HFF-Myc (cell line): ENCODE measurements around the gene HAND2.

ENCODE experiments used
- DNase-seq: peaks from one replicate; pipeline ENCODE4 v3.0.0-alpha.2; 2011; ENCODE audit warnings: low read depth; ENCODE audit errors: extremely low read depth
- H3K4me3 ChIP-seq: replicated peaks from 2 replicates; pipeline ENCODE4 v1.5.1; 2011; ENCODE audit warnings: low read depth, mild to moderate bottlenecking, control low read depth, low read length
- TF ChIP-seq, protein P1 (sequence below): IDR thresholded peaks from 2 replicates; pipeline ENCODE4 v1.5.1; 2012; ENCODE audit warnings: mild to moderate bottlenecking, low read depth, low read length, control low read depth; ENCODE audit errors: missing control alignments

The HAND2 gene

DNA sequence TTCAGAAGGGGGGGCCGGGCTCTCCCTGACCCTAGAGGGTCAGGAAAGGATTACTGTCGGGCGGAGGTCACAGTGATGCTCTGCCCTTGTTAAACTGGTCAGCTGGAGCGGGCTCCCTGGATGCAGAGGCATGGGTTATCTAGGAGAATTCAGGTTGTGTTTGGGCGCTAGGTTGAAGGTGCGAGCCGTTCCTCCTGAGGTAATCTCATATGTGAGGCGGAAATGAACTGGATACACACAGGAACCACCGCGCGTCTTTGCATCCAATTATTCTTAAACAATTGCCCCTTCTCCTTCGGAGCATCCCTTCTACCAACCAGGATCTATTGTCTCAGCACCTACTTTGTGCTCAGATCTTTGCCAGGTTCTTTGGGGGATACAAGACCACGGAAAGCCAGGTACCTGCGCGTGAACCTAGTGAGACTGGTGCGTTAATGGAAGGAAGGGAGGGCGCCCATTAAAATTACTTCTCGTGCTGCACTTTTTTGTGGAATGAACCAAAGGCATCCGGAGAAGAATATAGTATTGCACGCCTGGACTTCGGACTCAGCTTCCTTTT lies 28.4 kb downstream of the HAND2 start:
- H3K4me3 ChIP-seq: no peak overlapping the region
- TF ChIP-seq, protein P1, sequence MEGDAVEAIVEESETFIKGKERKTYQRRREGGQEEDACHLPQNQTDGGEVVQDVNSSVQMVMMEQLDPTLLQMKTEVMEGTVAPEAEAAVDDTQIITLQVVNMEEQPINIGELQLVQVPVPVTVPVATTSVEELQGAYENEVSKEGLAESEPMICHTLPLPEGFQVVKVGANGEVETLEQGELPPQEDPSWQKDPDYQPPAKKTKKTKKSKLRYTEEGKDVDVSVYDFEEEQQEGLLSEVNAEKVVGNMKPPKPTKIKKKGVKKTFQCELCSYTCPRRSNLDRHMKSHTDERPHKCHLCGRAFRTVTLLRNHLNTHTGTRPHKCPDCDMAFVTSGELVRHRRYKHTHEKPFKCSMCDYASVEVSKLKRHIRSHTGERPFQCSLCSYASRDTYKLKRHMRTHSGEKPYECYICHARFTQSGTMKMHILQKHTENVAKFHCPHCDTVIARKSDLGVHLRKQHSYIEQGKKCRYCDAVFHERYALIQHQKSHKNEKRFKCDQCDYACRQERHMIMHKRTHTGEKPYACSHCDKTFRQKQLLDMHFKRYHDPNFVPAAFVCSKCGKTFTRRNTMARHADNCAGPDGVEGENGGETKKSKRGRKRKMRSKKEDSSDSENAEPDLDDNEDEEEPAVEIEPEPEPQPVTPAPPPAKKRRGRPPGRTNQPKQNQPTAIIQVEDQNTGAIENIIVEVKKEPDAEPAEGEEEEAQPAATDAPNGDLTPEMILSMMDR: no peak
- DNase-seq: no peak

DNA sequence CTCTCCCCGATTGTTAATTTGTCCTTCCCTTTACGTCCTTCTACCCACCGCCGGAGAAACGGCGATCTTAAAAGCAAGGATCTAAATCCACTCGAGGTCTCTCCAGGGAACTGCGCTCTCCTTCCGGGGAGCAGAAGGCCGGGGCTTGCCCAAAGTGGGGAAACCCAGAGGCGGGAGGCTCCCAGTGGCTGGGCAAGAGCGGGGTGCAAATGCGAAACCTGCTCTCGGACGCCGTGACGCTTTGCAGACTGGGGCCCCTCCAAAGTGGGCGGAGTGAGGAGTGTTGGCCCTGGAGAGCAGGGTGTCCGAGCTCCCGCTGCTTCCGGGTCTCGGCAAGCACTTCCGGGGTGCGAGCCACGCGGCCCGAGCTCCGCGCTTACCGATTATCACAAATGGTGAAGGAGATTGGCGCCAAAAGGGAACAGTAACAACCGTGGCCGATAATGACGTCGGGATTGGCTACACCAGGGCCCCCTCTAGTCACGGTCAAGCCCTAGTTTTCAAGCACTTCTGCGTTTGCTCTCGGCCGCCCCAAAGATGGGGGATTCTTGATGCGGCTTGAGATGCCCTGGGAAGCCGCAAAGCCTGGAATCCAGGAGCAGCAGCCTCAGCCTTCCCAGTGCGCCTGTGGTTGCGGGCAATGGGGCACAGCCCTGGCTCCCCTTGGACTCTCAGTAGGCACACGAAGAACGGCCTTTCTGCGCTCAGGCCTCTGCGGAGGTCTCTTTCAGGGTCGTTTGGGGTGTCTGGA lies 29.0 kb downstream of the HAND2 start:
- TF ChIP-seq, protein P1: no peak
- DNase-seq: no peak
- no peak overlapping the region for H3K4me3 ChIP-seq

DNA sequence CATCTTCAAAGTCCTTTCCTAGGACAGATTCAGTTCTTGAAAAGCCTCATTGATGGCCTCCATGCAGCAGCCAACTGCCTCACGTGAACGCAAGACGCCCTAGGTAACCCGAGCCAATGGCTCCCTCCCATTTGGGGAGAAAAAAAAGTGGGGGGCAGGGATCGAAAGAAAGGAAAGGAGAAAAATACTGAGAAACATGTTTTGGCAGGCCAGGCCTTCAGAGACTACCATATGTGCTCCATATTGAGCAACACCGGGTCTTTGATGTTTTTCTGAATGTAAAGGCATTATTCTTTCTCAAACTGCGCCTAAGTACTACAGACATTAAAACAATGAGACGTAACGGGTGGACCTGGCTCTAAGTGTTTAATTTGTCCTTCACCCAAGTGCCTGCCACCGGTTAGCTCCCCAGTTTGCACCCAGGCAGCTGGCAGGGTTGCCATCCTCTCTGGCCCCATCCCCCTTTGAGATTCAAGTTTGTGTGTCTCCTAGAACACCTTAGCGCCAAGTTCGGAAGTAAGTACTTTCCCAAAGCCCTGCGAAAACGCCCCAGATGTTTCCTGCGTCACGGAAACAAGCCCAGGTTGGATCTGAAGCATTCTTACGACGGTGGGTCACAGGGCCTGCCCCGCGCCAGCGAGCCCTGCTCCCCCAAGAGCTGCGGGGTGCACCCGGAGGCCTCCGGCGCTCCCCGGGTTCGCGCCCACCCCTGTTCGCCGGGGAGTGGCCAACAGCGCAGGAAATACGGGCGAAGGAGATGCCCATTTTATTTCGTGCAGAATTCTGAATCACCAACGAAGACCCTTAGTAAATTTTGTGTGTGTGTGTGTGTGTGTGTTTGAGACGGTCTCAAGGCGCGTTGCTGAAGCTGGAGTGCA lies 30.1 kb downstream of the HAND2 start:
- TF ChIP-seq, protein P1: no peak
- no peak for DNase-seq
- H3K4me3 ChIP-seq: no peak overlapping the region

DNA sequence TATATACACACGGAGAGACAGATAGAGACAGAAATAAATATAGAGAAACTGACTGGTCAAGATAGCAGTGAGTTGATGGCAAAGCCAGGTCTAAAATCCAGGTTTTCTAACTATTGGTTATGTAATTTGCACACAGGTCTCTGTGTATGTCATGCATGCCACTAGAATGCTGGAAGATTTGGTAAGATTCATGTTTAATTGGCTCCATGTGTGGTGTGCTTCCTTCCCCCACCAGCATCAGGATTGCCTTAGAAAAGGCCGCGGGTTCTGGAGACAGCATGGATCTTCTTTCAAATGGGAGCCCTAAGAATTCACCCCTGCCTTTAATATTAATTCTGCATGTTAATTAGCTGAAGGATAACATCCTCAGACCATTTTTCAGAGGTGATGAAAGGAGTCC lies 31.3 kb downstream of the HAND2 start:
- no peak overlapping the region for H3K4me3 ChIP-seq
- TF ChIP-seq, protein P1: no peak
- no peak for DNase-seq

DNA sequence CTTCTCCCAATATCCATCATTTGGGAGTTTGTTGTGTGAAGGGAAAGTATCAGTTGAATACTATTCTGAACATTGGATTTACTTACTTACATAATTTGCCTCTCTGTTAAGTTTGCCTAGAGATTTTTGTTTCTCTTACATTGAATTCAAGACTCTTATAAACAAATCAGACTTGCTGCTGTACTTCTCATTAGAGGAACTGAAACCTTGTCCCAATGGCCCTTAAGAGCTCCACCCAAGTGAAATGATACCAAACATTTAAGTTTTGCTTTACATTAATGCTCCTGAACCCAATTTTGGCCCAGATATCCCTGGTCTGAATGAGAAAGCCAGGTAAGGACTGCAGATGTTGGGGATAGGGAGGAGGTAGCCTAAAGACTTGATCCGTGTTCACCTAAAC lies 32.0 kb downstream of the HAND2 start:
- no peak overlapping the region for H3K4me3 ChIP-seq
- DNase-seq: no peak
- TF ChIP-seq, protein P1: no peak

DNA sequence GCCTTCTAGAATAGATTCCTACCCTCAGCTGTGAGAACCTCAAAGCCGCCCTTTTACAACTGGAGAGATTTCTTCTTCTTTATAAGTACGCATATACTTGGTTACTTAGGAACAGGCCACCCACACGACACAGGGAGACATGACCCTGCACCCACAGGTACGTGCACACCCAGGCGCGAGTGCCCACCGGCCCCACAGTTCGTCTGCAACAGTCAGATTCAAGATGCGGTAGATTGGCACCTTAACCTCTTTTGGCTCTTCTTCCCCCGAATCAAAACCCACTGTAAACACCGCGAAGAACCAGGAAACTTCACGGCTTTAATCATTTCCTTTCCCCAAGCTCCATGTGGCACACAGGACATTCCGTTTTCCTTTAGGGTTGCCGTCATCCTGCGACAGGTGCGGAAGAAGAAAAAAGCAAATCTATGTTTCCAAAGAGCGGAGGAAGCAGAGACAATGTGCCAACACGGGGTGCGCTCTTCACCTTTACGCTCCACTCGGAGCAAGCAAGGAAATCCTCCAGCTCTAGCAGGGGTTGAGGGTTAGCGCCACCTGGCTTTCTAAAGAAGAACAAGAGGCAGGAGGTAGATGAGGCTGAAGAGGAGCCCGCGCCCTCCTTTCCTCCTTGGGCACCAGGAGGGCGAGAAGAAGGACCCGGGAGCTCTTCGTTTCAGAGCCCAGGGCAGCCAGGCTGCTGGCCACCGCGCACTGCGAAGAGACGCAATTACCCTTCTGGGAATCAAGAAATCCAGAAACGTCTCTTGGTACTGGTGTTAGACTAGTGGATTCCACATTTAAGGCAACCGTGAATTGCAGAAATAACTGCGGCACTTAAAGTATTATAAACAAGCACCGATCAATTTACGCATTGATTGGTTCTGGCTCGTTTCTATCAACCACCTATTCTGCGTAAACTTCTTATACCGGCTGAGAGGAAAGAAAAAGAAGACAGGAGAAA lies 35.7 kb downstream of the HAND2 start:
- TF ChIP-seq, protein P1: peak; percentile 82
- DNase-seq: peak; percentile 33
- peak overlapping the region; percentile 31 for H3K4me3 ChIP-seq
